ENCODE results near the gene RAD51C.

- TF ChIP-seq CTCF (IDR thresholded peaks at IDR 0.05; ENCODE audit: insufficient read depth, low read depth, low read length) (no peak), EZH2 (IDR thresholded peaks at IDR 0.05; ENCODE audit: insufficient read depth, low read length) (no peak)
These were observed 3.9 kb upstream of the RAD51C start for GRCh38 chr17:58688521-58688920.
